ENCODE measurements around the gene SIGMAR1. TPM values are rescaled to one million over a fixed set of nuclear protein-coding genes. Genes with fewer than 3 reads are reported as not detected.

Gene SIGMAR1
- total RNA-seq, 2 donors from 2014 or later, result 30.2 to 39.4 TPM

GRCh38 chr9:34633851-34634550 is 3.6 kb downstream of the SIGMAR1 start:
- peaks cover 53% of the 10 kb centered on the region for H3K4me1 Mint-ChIP-seq
- peaks cover 14% of the 10 kb centered on the region for H3K27me3 Mint-ChIP-seq
- DNase-seq, result peak; percentile 61 to 71 (median 62)
- no peak overlapping the region for H3K4me3 Mint-ChIP-seq
- ATAC-seq, result peak; percentile 29
- no peaks in the 10 kb centered on the region for H3K36me3 Mint-ChIP-seq (ENCODE audit: low read depth)
- H3K9me3 ChIP-seq (ENCODE audit: control insufficient read depth, low read length, poor library complexity, severe bottlenecking), result no peaks in the 10 kb centered on the region
- H3K27ac Mint-ChIP-seq, result no peak overlapping the region

GRCh38 chr9:34633166-34633565 is 4.4 kb downstream of the SIGMAR1 start:
- H3K36me3 Mint-ChIP-seq (ENCODE audit: low read depth), result peaks cover 5% of the 10 kb centered on the region
- DNase-seq, result no peak
- no peak overlapping the region for H3K27ac Mint-ChIP-seq
- H3K9me3 ChIP-seq (ENCODE audit: control insufficient read depth, low read length, poor library complexity, severe bottlenecking), result no peaks in the 10 kb centered on the region
- no peak for ATAC-seq
- peaks cover 21% of the 10 kb centered on the region for H3K27me3 Mint-ChIP-seq
- H3K4me1 Mint-ChIP-seq, result peaks cover 51% of the 10 kb centered on the region
- no peak overlapping the region for H3K4me3 Mint-ChIP-seq

- ATAC-seq (no peak), DNase-seq (no peak)
- Mint-ChIP-seq H3K27ac (no peak overlapping the region), H3K27me3 (peaks cover 42% of the 10 kb centered on the region), H3K36me3 (ENCODE audit: low read depth) (peaks cover 11% of the 10 kb centered on the region), H3K4me3 (peak overlapping the region; percentile 87), H3K4me1 (peaks cover 40% of the 10 kb centered on the region)
- H3K9me3 ChIP-seq (ENCODE audit: control insufficient read depth, low read length, poor library complexity, severe bottlenecking), result no peaks in the 10 kb centered on the region
These were observed 7.0 kb downstream of the SIGMAR1 start for GRCh38 chr9:34630402-34631154.

- peak overlapping the region; percentile 68 for H3K27ac Mint-ChIP-seq
- H3K9me3 ChIP-seq (ENCODE audit: control insufficient read depth, low read length, poor library complexity, severe bottlenecking), result no peaks in the 10 kb centered on the region
- H3K4me3 Mint-ChIP-seq, result peak overlapping the region; percentile 87
- H3K36me3 Mint-ChIP-seq (ENCODE audit: low read depth), result peaks cover 11% of the 10 kb centered on the region
- ATAC-seq (no peak), DNase-seq (no peak)
- peaks cover 50% of the 10 kb centered on the region for H3K27me3 Mint-ChIP-seq
- peaks cover 35% of the 10 kb centered on the region for H3K4me1 Mint-ChIP-seq
These were observed 8.1 kb downstream of the SIGMAR1 start for GRCh38 chr9:34629491-34629808.

GRCh38 chr9:34628656-34629490 is 8.7 kb downstream of the SIGMAR1 start, which contains the start of gene ARID3C:
Gene ARID3C (minus strand): TSS chr9:34629066. CDS start chr9:34628014, 1,052 bp downstream.
- Mint-ChIP-seq H3K27me3 (peaks cover 53% of the 10 kb centered on the region), H3K27ac (peak within 1 kb of the TSS; percentile 68), H3K4me3 (peak within 1 kb of the TSS; percentile 98), H3K4me1 (peaks cover 31% of the 10 kb centered on the region), H3K36me3 (ENCODE audit: low read depth) (peaks cover 11% of the 10 kb centered on the region)
- no peaks in the 10 kb centered on the region for H3K9me3 ChIP-seq (ENCODE audit: control insufficient read depth, low read length, poor library complexity, severe bottlenecking)
- DNase-seq (peak in 2 of 3 donors; percentile 36 to 45), ATAC-seq (peak; percentile 86)

GRCh38 chr9:34627716-34628655 is 9.6 kb downstream of the SIGMAR1 start:
- no peak for DNase-seq
- H3K36me3 Mint-ChIP-seq (ENCODE audit: low read depth), result peaks cover 14% of the 10 kb centered on the region
- peaks cover 62% of the 10 kb centered on the region for H3K27me3 Mint-ChIP-seq
- peak overlapping the region; percentile 98 for H3K4me3 Mint-ChIP-seq
- H3K27ac Mint-ChIP-seq, result no peak overlapping the region
- ATAC-seq, result peak; percentile 10
- no peaks in the 10 kb centered on the region for H3K9me3 ChIP-seq (ENCODE audit: control insufficient read depth, low read length, poor library complexity, severe bottlenecking)
- H3K4me1 Mint-ChIP-seq, result peaks cover 31% of the 10 kb centered on the region

- H3K9me3 ChIP-seq (ENCODE audit: control insufficient read depth, low read length, poor library complexity, severe bottlenecking), result no peaks in the 10 kb centered on the region
- Mint-ChIP-seq H3K27ac (no peak overlapping the region), H3K4me1 (peaks cover 29% of the 10 kb centered on the region), H3K4me3 (no peak overlapping the region), H3K36me3 (ENCODE audit: low read depth) (peaks cover 17% of the 10 kb centered on the region), H3K27me3 (peaks cover 77% of the 10 kb centered on the region)
- ATAC-seq (no peak), DNase-seq (no peak)
These were observed 12.5 kb downstream of the SIGMAR1 start for GRCh38 chr9:34625186-34625486.

GRCh38 chr9:34624475-34625185 is 13.0 kb downstream of the SIGMAR1 start:
- Mint-ChIP-seq H3K36me3 (ENCODE audit: low read depth) (peaks cover 17% of the 10 kb centered on the region), H3K27ac (no peak overlapping the region), H3K4me1 (peaks cover 31% of the 10 kb centered on the region), H3K27me3 (peaks cover 72% of the 10 kb centered on the region), H3K4me3 (no peak overlapping the region)
- ATAC-seq (no peak), DNase-seq (no peak)
- H3K9me3 ChIP-seq (ENCODE audit: control insufficient read depth, low read length, poor library complexity, severe bottlenecking), result no peaks in the 10 kb centered on the region

- Mint-ChIP-seq H3K4me1 (peaks cover 35% of the 10 kb centered on the region), H3K27me3 (peaks cover 65% of the 10 kb centered on the region), H3K4me3 (peak overlapping the region; percentile 45), H3K36me3 (ENCODE audit: low read depth) (peaks cover 17% of the 10 kb centered on the region), H3K27ac (no peak overlapping the region)
- no peaks in the 10 kb centered on the region for H3K9me3 ChIP-seq (ENCODE audit: control insufficient read depth, low read length, poor library complexity, severe bottlenecking)
- DNase-seq, result no peak
- ATAC-seq, result no peak
These were observed 14.0 kb downstream of the SIGMAR1 start for GRCh38 chr9:34623374-34624235.

GRCh38 chr9:34620061-34620994 is 17.3 kb downstream of the SIGMAR1 start, which contains the start of gene DCTN3:
Gene DCTN3 (minus strand): TSS chr9:34620495. CDS start chr9:34620464, 31 bp downstream.
- H3K4me1 Mint-ChIP-seq, result peaks cover 33% of the 10 kb centered on the region
- peak within 1 kb of the TSS; percentile 94 for H3K4me3 Mint-ChIP-seq
- peak within 1 kb of the TSS; percentile 98 for H3K27ac Mint-ChIP-seq
- H3K36me3 Mint-ChIP-seq (ENCODE audit: low read depth), result peaks cover 14% of the 10 kb centered on the region
- peak; percentile 78 to 85 (median 81) for DNase-seq
- H3K27me3 Mint-ChIP-seq, result peaks cover 36% of the 10 kb centered on the region
- ATAC-seq, result peak; percentile 99
- no peaks in the 10 kb centered on the region for H3K9me3 ChIP-seq (ENCODE audit: control insufficient read depth, low read length, poor library complexity, severe bottlenecking)

Data from T-helper 17 cell (primary cell).